ENCODE results near the gene ZNF467. TPM values are rescaled to one million over a fixed set of nuclear protein-coding genes. Genes with fewer than 3 reads are reported as not detected.

ZNF467 gene
- total and polyA plus RNA-seq, 2 experiments from 2014 or later, result 0.10 to 0.40 TPM

DNA sequence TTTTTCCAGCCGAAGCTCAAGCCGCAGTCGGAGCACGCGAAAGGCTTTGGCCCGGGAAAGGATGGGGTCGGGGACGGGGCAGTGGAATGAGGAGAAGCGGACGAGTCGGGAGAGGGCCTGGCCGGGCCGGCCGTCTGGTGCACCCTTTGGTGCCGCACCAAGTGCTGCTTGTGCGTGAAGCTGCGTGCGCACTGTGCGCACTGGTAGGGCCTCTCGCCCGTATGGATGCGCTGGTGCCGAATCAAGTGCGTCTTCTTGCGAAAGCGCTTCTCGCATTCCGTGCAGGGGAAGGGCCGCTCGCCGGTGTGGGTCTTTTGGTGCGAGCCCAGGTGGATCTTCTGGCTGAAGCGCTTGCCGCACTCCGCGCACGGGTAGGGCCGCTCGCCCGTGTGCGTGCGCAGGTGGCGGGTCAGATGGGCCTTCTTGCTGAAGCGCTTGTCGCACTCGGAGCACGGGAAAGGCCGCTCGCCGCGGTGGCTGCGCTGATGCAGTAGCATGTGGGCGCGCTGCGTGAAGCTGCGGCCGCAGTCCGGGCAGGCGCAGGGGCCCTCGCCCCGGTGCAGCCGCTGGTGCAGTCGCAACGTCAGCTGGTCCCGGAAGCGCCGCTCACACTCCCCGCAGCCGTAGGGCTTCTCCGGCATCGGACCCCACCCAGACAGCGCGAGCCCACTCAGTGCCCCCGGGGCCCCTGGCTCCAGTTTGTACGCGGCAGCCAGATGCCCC lies 7.8 kb downstream of the ZNF467 start:
- Histone ChIP-seq H2AFZ (peak overlapping the region; percentile 69), H3K4me2 (peak overlapping the region; percentile 86), H3K4me1 (ENCODE audit: insufficient read depth) (peaks cover 7% of the 10 kb centered on the region; the same call in 1 of the 2 replicates), H4K20me1 (replicated peaks; ENCODE audit: insufficient read depth) (peaks cover 9% of the 10 kb centered on the region; the same call in 1 of the 2 replicates), H3F3A (replicated peaks; ENCODE audit: low read depth) (no peaks in the 10 kb centered on the region), H3K79me2 (replicated peaks; ENCODE audit: insufficient read depth) (no peaks in the 10 kb centered on the region), H3K27me3 (ENCODE audit: insufficient read depth) (peaks cover 100% of the 10 kb centered on the region), H3K27ac (ENCODE audit: low read depth) (no peak overlapping the region), H3K36me3 (ENCODE audit: insufficient read depth) (no peaks in the 10 kb centered on the region), H3K9me2 (ENCODE audit: insufficient read depth) (no peaks in the 10 kb centered on the region), H3K4me3 (peak overlapping the region; percentile 62)
- H3K9me3 Mint-ChIP-seq, result no peaks in the 10 kb centered on the region; the same call in 2 of the 3 replicates
- DNase-seq (ENCODE audit: low spot score) (peak; percentile 63), ATAC-seq (peak; percentile 48)
- peaks cover 87% of the 10 kb centered on the region for H3K27me3 Mint-ChIP-seq (ENCODE audit: insufficient read depth, low read depth, poor library complexity)
- peak; percentile 92 for TF ChIP-seq EZH2 (IDR thresholded peaks at IDR 0.05; ENCODE audit: low read depth, unreplicated experiment)
- TF ChIP-seq ZNF331 (CRISPR knock-in tag; IDR thresholded peaks at IDR 0.05; ENCODE audit: low read depth), result no peak
- no peak for TF ChIP-seq CREB1 (CRISPR knock-in tag; IDR thresholded peaks at IDR 0.05; ENCODE audit: low read depth)
- peak; percentile 81 for TF ChIP-seq EZH2phosphoT487 (IDR thresholded peaks at IDR 0.05; ENCODE audit: unreplicated experiment)
- H3K4me1 Mint-ChIP-seq, result peaks cover 19% of the 10 kb centered on the region
- H3K36me3 Mint-ChIP-seq (ENCODE audit: low read depth), result no peaks in the 10 kb centered on the region; the same call in 2 of the 3 replicates
- peak overlapping the region; percentile 68 for H3K4me3 Mint-ChIP-seq
- no peak overlapping the region for H3K27ac Mint-ChIP-seq

DNA sequence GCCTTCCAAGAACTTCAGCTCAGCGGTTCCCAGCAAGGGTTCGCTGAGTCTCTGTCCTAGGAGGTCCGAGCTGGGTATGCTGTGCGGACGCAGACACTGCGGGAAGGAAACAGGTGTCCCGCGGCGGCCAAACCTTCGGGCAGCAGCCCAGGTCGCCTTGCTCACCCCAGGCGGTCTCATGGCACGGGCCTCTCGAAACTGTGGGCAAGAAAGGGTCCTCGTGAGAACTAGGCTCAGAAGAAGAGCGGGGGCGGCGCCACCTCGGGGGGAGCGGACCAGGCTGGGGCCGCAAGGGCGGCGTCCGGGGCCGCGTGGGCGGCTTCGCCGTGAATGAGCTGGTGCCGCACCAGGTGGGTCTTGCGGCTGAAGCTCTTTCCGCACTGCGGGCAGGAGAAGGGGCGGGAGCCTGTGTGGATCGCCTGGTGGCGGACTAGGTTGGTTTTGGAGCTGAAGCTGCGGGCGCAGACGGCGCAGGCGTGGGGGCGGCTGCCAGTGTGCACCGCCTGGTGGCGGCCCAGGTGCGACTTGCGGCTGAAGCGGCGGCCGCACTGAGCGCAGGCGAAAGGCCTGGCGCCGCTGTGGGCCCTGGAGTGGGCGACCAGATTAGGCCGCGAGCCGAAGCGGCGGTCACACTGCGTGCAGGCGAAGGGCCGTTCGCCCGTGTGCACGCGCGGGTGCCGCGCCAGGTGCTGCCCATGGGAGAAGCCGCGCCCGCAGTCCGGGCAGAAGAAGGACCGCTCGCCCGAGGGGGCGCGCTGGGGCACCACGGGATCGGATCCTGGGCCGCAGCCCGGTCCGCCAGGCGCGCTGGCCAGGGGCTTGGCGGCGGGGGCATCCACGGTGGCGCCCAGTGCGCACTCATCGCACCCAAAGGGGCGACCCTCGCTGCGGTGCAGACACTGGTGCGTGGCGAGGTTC lies 8.6 kb downstream of the ZNF467 start:
- H3K4me1 Mint-ChIP-seq, result peaks cover 16% of the 10 kb centered on the region
- Histone ChIP-seq H2AFZ (peak overlapping the region; percentile 95), H3F3A (replicated peaks; ENCODE audit: low read depth) (no peaks in the 10 kb centered on the region), H3K27ac (ENCODE audit: low read depth) (no peak overlapping the region), H3K4me1 (ENCODE audit: insufficient read depth) (peaks cover 7% of the 10 kb centered on the region; the same call in 1 of the 2 replicates), H3K4me2 (peak overlapping the region; percentile 86), H3K9me2 (ENCODE audit: insufficient read depth) (no peaks in the 10 kb centered on the region), H3K36me3 (ENCODE audit: insufficient read depth) (no peaks in the 10 kb centered on the region), H4K20me1 (replicated peaks; ENCODE audit: insufficient read depth) (peaks cover 7% of the 10 kb centered on the region; the same call in 1 of the 2 replicates), H3K79me2 (replicated peaks; ENCODE audit: insufficient read depth) (no peaks in the 10 kb centered on the region), H3K27me3 (ENCODE audit: insufficient read depth) (peaks cover 100% of the 10 kb centered on the region), H3K4me3 (peak overlapping the region; percentile 62)
- H3K27ac Mint-ChIP-seq, result no peak overlapping the region
- H3K4me3 Mint-ChIP-seq, result peak overlapping the region; percentile 73
- no peaks in the 10 kb centered on the region; the same call in 2 of the 3 replicates for H3K36me3 Mint-ChIP-seq (ENCODE audit: low read depth)
- ATAC-seq (peak; percentile 81), DNase-seq (ENCODE audit: low spot score) (peak; percentile 76)
- peaks cover 79% of the 10 kb centered on the region for H3K27me3 Mint-ChIP-seq (ENCODE audit: insufficient read depth, low read depth, poor library complexity)
- no peaks in the 10 kb centered on the region; the same call in 2 of the 3 replicates for H3K9me3 Mint-ChIP-seq
- TF ChIP-seq, protein P1, sequence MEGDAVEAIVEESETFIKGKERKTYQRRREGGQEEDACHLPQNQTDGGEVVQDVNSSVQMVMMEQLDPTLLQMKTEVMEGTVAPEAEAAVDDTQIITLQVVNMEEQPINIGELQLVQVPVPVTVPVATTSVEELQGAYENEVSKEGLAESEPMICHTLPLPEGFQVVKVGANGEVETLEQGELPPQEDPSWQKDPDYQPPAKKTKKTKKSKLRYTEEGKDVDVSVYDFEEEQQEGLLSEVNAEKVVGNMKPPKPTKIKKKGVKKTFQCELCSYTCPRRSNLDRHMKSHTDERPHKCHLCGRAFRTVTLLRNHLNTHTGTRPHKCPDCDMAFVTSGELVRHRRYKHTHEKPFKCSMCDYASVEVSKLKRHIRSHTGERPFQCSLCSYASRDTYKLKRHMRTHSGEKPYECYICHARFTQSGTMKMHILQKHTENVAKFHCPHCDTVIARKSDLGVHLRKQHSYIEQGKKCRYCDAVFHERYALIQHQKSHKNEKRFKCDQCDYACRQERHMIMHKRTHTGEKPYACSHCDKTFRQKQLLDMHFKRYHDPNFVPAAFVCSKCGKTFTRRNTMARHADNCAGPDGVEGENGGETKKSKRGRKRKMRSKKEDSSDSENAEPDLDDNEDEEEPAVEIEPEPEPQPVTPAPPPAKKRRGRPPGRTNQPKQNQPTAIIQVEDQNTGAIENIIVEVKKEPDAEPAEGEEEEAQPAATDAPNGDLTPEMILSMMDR (conservative IDR thresholded peaks at IDR 0.05; ENCODE audit: low read depth in 2 of 2), result peak; percentile 28 to 46; a peak in 3 of 4 replicates
- no peak for TF ChIP-seq ZNF331 (CRISPR knock-in tag; IDR thresholded peaks at IDR 0.05; ENCODE audit: low read depth)
- no peak for TF ChIP-seq NANOG (IDR thresholded peaks at IDR 0.05; ENCODE audit: borderline replicate concordance)
- TF ChIP-seq, protein P2, sequence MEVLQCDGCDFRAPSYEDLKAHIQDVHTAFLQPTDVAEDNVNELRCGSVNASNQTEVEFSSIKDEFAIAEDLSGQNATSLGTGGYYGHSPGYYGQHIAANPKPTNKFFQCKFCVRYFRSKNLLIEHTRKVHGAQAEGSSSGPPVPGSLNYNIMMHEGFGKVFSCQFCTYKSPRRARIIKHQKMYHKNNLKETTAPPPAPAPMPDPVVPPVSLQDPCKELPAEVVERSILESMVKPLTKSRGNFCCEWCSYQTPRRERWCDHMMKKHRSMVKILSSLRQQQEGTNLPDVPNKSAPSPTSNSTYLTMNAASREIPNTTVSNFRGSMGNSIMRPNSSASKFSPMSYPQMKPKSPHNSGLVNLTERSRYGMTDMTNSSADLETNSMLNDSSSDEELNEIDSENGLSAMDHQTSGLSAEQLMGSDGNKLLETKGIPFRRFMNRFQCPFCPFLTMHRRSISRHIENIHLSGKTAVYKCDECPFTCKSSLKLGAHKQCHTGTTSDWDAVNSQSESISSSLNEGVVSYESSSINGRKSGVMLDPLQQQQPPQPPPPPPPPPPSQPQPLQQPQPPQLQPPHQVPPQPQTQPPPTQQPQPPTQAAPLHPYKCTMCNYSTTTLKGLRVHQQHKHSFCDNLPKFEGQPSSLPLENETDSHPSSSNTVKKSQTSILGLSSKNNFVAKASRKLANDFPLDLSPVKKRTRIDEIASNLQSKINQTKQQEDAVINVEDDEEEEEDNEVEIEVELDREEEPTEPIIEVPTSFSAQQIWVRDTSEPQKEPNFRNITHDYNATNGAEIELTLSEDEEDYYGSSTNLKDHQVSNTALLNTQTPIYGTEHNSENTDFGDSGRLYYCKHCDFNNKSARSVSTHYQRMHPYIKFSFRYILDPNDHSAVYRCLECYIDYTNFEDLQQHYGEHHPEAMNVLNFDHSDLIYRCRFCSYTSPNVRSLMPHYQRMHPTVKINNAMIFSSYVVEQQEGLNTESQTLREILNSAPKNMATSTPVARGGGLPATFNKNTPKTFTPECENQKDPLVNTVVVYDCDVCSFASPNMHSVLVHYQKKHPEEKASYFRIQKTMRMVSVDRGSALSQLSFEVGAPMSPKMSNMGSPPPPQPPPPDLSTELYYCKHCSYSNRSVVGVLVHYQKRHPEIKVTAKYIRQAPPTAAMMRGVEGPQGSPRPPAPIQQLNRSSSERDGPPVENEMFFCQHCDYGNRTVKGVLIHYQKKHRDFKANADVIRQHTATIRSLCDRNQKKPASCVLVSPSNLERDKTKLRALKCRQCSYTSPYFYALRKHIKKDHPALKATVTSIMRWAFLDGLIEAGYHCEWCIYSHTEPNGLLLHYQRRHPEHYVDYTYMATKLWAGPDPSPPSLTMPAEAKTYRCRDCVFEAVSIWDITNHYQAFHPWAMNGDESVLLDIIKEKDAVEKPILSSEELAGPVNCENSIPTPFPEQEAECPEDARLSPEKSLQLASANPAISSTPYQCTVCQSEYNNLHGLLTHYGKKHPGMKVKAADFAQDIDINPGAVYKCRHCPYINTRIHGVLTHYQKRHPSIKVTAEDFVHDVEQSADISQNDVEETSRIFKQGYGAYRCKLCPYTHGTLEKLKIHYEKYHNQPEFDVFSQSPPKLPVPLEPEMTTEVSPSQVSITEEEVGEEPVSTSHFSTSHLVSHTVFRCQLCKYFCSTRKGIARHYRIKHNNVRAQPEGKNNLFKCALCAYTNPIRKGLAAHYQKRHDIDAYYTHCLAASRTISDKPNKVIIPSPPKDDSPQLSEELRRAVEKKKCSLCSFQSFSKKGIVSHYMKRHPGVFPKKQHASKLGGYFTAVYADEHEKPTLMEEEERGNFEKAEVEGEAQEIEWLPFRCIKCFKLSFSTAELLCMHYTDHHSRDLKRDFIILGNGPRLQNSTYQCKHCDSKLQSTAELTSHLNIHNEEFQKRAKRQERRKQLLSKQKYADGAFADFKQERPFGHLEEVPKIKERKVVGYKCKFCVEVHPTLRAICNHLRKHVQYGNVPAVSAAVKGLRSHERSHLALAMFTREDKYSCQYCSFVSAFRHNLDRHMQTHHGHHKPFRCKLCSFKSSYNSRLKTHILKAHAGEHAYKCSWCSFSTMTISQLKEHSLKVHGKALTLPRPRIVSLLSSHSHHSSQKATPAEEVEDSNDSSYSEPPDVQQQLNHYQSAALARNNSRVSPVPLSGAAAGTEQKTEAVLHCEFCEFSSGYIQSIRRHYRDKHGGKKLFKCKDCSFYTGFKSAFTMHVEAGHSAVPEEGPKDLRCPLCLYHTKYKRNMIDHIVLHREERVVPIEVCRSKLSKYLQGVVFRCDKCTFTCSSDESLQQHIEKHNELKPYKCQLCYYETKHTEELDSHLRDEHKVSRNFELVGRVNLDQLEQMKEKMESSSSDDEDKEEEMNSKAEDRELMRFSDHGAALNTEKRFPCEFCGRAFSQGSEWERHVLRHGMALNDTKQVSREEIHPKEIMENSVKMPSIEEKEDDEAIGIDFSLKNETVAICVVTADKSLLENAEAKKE (CRISPR knock-in tag; IDR thresholded peaks at IDR 0.05), result no peak
- no peak for TF ChIP-seq ZNF114 (CRISPR knock-in tag; IDR thresholded peaks at IDR 0.05)
- TF ChIP-seq EZH2 (IDR thresholded peaks at IDR 0.05; ENCODE audit: low read depth, unreplicated experiment), result peak; percentile 96
- no peak for TF ChIP-seq POLR2AphosphoS5 (IDR thresholded peaks at IDR 0.05; ENCODE audit: low read depth)
- no peak for TF ChIP-seq STAT1 (IDR thresholded peaks at IDR 0.05; ENCODE audit: unreplicated experiment)
- peak; percentile 62 for TF ChIP-seq EZH2phosphoT487 (IDR thresholded peaks at IDR 0.05; ENCODE audit: unreplicated experiment)
